Stimulated activated CD8-positive, alpha-beta memory T cell treated with anti-CD3 and anti-CD28 coated beads, Interleukin-7, amount 100 ng/mL, for 4 hours (primary cell): ENCODE measurements around the gene NDUFV3.
"Not testable (repeated sequence)": the region's sequence is repeated elsewhere in the genome, so short reads cannot be mapped to it uniquely, and the experiment has no call there.

Source experiments
- DNase-seq, 2 donors: peaks; one replicate each; pipeline ENCODE4 v3.0.0-alpha.2; 2020; ENCODE audit warnings: low read depth in 2 of 2

NDUFV3 gene

GRCh38 chr21:42892931-42893755 is at the start of gene NDUFV3:
Gene NDUFV3, plus strand, starts transcription at chr21:42893309. Its CDS starts 25 bp downstream, at chr21:42893334.
- DNase-seq = peak; percentile 99 to 100

- no peak for DNase-seq
Observed at GRCh38 chr21:42844411-42845113, 48.5 kb upstream of the NDUFV3 start.

GRCh38 chr21:42845296-42845965 is 47.7 kb upstream of the NDUFV3 start:
- DNase-seq = no peak

GRCh38 chr21:42846221-42846620 is 46.9 kb upstream of the NDUFV3 start:
- DNase-seq = no peak

- DNase-seq = no peak
Observed at GRCh38 chr21:42847051-42847707, 45.9 kb upstream of the NDUFV3 start.

- DNase-seq = no peak
Observed at GRCh38 chr21:42847726-42848125, 45.4 kb upstream of the NDUFV3 start.

- DNase-seq = not testable (repeated sequence)
Observed at GRCh38 chr21:42848144-42848931, 44.8 kb upstream of the NDUFV3 start.

- DNase-seq = no peak
Observed at GRCh38 chr21:42848932-42849758, 44.0 kb upstream of the NDUFV3 start.

GRCh38 chr21:42849759-42850412 is 43.2 kb upstream of the NDUFV3 start:
- no peak for DNase-seq

GRCh38 chr21:42850463-42850862 is 42.6 kb upstream of the NDUFV3 start:
- DNase-seq = no peak

- no peak for DNase-seq
Observed at GRCh38 chr21:42850866-42851391, 42.2 kb upstream of the NDUFV3 start.

GRCh38 chr21:42851812-42852665 is 41.1 kb upstream of the NDUFV3 start:
- no peak for DNase-seq

- DNase-seq = no peak
Observed at GRCh38 chr21:42852925-42853570, 40.1 kb upstream of the NDUFV3 start.

GRCh38 chr21:42853621-42854020 is 39.5 kb upstream of the NDUFV3 start:
- no peak for DNase-seq

GRCh38 chr21:42854246-42855010 is 38.7 kb upstream of the NDUFV3 start:
- no peak for DNase-seq

GRCh38 chr21:42855171-42855936 is 37.8 kb upstream of the NDUFV3 start:
- no peak for DNase-seq
